ENCODE data around the gene LIMS4. TPM values are rescaled to one million over a fixed set of nuclear protein-coding genes. Genes with fewer than 3 reads are reported as not detected.
"Not testable (repeated sequence)": the region's sequence is repeated elsewhere in the genome, so short reads cannot be mapped to it uniquely, and the experiment has no call there.

LIMS4 gene
- total RNA-seq, 1 donor from 2014 or later, result 0.20 TPM

GRCh38 chr2:110449127-110449947 lies 23.3 kb downstream of the LIMS4 start:
- peak; percentile 85 for ATAC-seq

GRCh38 chr2:110446644-110447043 lies 26.0 kb downstream of the LIMS4 start:
- ATAC-seq, result not testable (repeated sequence)

- not testable (repeated sequence) for ATAC-seq
Observed at GRCh38 chr2:110443305-110444005, 29.2 kb downstream of the LIMS4 start.

GRCh38 chr2:110441905-110442304 lies 30.7 kb downstream of the LIMS4 start:
- ATAC-seq, result not testable (repeated sequence)

GRCh38 chr2:110434565-110434964 lies 38.1 kb downstream of the LIMS4 start:
- ATAC-seq, result not testable (repeated sequence)

- ATAC-seq, result not testable (repeated sequence)
Observed at GRCh38 chr2:110425725-110426124, 46.9 kb downstream of the LIMS4 start.

GRCh38 chr2:110424421-110424820 lies 48.2 kb downstream of the LIMS4 start:
- ATAC-seq, result not testable (repeated sequence)

GRCh38 chr2:110423574-110423962 lies 49.0 kb downstream of the LIMS4 start:
- not testable (repeated sequence) for ATAC-seq

GRCh38 chr2:110422852-110423573 lies 49.6 kb downstream of the LIMS4 start:
- not testable (repeated sequence) for ATAC-seq

- ATAC-seq, result not testable (repeated sequence)
Observed at GRCh38 chr2:110420641-110421354, 51.8 kb downstream of the LIMS4 start.

GRCh38 chr2:110407142-110407541 lies 65.5 kb downstream of the LIMS4 start:
- not testable (repeated sequence) for ATAC-seq

GRCh38 chr2:110404988-110405387 lies 67.6 kb downstream of the LIMS4 start:
- ATAC-seq, result not testable (repeated sequence)

- not testable (repeated sequence) for ATAC-seq
Observed at GRCh38 chr2:110404246-110404645, 68.4 kb downstream of the LIMS4 start.

GRCh38 chr2:110401001-110401618 lies 71.5 kb downstream of the LIMS4 start:
- ATAC-seq, result peak; percentile 79

GRCh38 chr2:110399378-110399777 lies 73.2 kb downstream of the LIMS4 start:
- not testable (repeated sequence) for ATAC-seq

GRCh38 chr2:110395990-110396389 lies 76.6 kb downstream of the LIMS4 start:
- not testable (repeated sequence) for ATAC-seq

Other genes with a start within 250 kb of the LIMS4 start
- 1.9 TPM for gene RGPD6, start 104.4 kb upstream of the LIMS4 start, total RNA-seq
- gene BUB1, start 205.2 kb upstream of the LIMS4 start, total RNA-seq, result 15.9 TPM

All from esophagus mucosa (tissue), 1 donor.